ENCODE data around the gene SF3B3. TPM values are rescaled to one million over a fixed set of nuclear protein-coding genes. Genes with fewer than 3 reads are reported as not detected.
A peak's percentile ranks its signal among the peaks of the same experiment; 100 is the strongest.

SF3B3 gene
- total RNA-seq, 2 experiments from 2014 or later, result 195 to 441 TPM

- Histone ChIP-seq H3K36me3 (ENCODE audit: insufficient read depth, low read length) (peaks cover 93% of the 10 kb centered on the region), H3K4me1 (ENCODE audit: insufficient read depth, low read length, poor library complexity, severe bottlenecking) (peaks cover 16% of the 10 kb centered on the region), H3K4me2 (ENCODE audit: low read length) (no peak overlapping the region), H3K9me3 (ENCODE audit: low read length) (no peaks in the 10 kb centered on the region), H3K9me2 (ENCODE audit: insufficient read depth, low read length) (no peaks in the 10 kb centered on the region), H3K4me3 (ENCODE audit: low read depth, low read length, poor library complexity, severe bottlenecking) (no peak overlapping the region), H3K27ac (ENCODE audit: low read depth, low read length, poor library complexity, severe bottlenecking) (no peak overlapping the region), H2AFZ (ENCODE audit: low read length) (no peak overlapping the region), H4K20me1 (ENCODE audit: insufficient read depth, low read length) (no peaks in the 10 kb centered on the region), H3K79me2 (ENCODE audit: insufficient read depth, low read depth, low read length) (no peaks in the 10 kb centered on the region)
- DNase-seq (ENCODE audit: low spot score), result no peak
- BruUV-seq (replicated peaks), result no TSS peak
- POLR2A ChIA-PET, result no interaction called here
- no peak for TF ChIP-seq EZH2phosphoT487 (IDR thresholded peaks at IDR 0.05; ENCODE audit: borderline replicate concordance, low read depth, low read length)
- TF ChIP-seq, protein P1, sequence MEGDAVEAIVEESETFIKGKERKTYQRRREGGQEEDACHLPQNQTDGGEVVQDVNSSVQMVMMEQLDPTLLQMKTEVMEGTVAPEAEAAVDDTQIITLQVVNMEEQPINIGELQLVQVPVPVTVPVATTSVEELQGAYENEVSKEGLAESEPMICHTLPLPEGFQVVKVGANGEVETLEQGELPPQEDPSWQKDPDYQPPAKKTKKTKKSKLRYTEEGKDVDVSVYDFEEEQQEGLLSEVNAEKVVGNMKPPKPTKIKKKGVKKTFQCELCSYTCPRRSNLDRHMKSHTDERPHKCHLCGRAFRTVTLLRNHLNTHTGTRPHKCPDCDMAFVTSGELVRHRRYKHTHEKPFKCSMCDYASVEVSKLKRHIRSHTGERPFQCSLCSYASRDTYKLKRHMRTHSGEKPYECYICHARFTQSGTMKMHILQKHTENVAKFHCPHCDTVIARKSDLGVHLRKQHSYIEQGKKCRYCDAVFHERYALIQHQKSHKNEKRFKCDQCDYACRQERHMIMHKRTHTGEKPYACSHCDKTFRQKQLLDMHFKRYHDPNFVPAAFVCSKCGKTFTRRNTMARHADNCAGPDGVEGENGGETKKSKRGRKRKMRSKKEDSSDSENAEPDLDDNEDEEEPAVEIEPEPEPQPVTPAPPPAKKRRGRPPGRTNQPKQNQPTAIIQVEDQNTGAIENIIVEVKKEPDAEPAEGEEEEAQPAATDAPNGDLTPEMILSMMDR (conservative IDR thresholded peaks at IDR 0.05; ENCODE audit: low read length), result no peak
- CTCF ChIA-PET (ENCODE audit: unreplicated experiment), result no interaction called here
- intact Hi-C loops (cut with micrococcal nuclease; ENCODE audit: unreplicated experiment), result no loop called here
Measured at GRCh38 chr16:70511833-70512232, 11.8 kb upstream of the SF3B3 start.

DNA sequence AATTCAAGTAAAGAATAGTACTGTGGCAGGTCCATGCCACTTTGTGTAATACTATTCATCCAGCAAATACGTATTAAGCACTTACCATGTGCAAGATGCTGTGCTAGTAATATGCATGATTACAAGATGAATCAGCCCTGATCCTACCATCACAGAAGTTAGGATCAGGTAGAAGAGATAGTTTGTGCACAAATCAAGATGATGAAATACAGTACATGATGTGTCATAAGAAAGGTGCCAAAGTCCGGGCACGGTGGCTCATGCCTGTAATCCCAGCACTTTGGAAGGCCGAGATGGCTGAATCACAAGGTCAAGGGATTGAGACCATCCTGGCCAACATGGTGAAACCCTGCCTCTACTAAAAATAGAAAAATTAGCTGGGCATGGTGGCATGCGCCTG lies 11.2 kb upstream of the SF3B3 start:
- no peak overlapping the region for H2AFZ ChIP-seq (ENCODE audit: low read length)
- no TSS peak for BruUV-seq (replicated peaks)
- peaks cover 93% of the 10 kb centered on the region for H3K36me3 ChIP-seq (ENCODE audit: insufficient read depth, low read length)
- no peak for DNase-seq (ENCODE audit: low spot score)
- no peaks in the 10 kb centered on the region for H3K79me2 ChIP-seq (ENCODE audit: insufficient read depth, low read depth, low read length)
- H3K4me2 ChIP-seq (ENCODE audit: low read length), result no peak overlapping the region
- H3K4me1 ChIP-seq (ENCODE audit: insufficient read depth, low read length, poor library complexity, severe bottlenecking), result peaks cover 13% of the 10 kb centered on the region
- TF ChIP-seq EZH2phosphoT487 (IDR thresholded peaks at IDR 0.05; ENCODE audit: borderline replicate concordance, low read depth, low read length), result no peak
- TF ChIP-seq, protein P1 (conservative IDR thresholded peaks at IDR 0.05; ENCODE audit: low read length), result no peak
- ChIA-PET POLR2A (no interaction called here), CTCF (ENCODE audit: unreplicated experiment) (no interaction called here)
- H4K20me1 ChIP-seq (ENCODE audit: insufficient read depth, low read length), result no peaks in the 10 kb centered on the region
- no peaks in the 10 kb centered on the region for H3K9me3 ChIP-seq (ENCODE audit: low read length)
- intact Hi-C loops (cut with micrococcal nuclease; ENCODE audit: unreplicated experiment), result no loop called here
- no peak overlapping the region for H3K27ac ChIP-seq (ENCODE audit: low read depth, low read length, poor library complexity, severe bottlenecking)
- no peak overlapping the region for H3K4me3 ChIP-seq (ENCODE audit: low read depth, low read length, poor library complexity, severe bottlenecking)
- no peaks in the 10 kb centered on the region for H3K9me2 ChIP-seq (ENCODE audit: insufficient read depth, low read length)

DNA sequence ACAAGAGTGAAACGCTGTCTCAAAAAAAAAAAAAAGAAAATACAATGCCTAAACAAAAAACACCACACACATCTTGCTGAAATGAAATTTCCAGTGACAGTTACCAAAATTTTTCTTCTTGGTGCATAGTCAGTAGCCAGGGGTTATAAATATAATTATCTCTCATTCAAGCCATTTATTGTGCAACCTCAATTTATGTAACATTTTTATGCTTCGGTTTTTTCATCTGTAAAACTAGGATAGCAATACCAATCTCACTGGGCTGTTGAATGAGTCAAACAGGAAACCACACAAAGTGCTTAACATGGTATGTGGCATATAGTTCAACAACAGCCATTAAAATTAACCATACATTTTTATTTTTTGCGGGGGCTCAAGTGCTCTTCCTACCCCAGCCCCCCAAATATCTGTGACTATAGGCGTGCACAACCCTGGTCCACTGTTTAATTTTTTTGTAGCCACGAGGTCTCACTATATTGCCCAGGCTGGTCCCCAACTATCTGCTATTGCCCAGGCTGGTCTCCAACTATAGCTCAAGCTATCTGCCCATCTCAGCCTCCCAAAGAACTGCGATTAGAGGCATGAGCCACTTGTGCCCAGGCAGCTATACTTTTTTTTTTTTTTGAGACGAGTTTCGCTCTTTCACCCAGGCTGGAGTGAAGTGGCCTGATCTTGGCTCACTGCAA lies 2.9 kb upstream of the SF3B3 start:
- intact Hi-C loops (cut with micrococcal nuclease; ENCODE audit: unreplicated experiment), result loop anchor here (5.0 to 10.0 kb wide), 2 partner anchors 118 to 956 kb away; partner anchors contain the start of gene NFAT5
- TF ChIP-seq, protein P1 (conservative IDR thresholded peaks at IDR 0.05; ENCODE audit: low read length), result no peak
- no peak for TF ChIP-seq EZH2phosphoT487 (IDR thresholded peaks at IDR 0.05; ENCODE audit: borderline replicate concordance, low read depth, low read length)
- Histone ChIP-seq H3K9me3 (ENCODE audit: low read length) (no peaks in the 10 kb centered on the region), H3K9me2 (ENCODE audit: insufficient read depth, low read length) (no peaks in the 10 kb centered on the region), H3K4me3 (ENCODE audit: low read depth, low read length, poor library complexity, severe bottlenecking) (peak overlapping the region; percentile 1), H3K79me2 (ENCODE audit: insufficient read depth, low read depth, low read length) (peaks cover 51% of the 10 kb centered on the region), H3K27ac (ENCODE audit: low read depth, low read length, poor library complexity, severe bottlenecking) (no peak overlapping the region), H3K36me3 (ENCODE audit: insufficient read depth, low read length) (peaks cover 48% of the 10 kb centered on the region), H4K20me1 (ENCODE audit: insufficient read depth, low read length) (peaks cover 4% of the 10 kb centered on the region; the same call in 1 of the 2 replicates), H3K4me2 (ENCODE audit: low read length) (peak overlapping the region; percentile 51), H3K4me1 (ENCODE audit: insufficient read depth, low read length, poor library complexity, severe bottlenecking) (peaks cover 23% of the 10 kb centered on the region), H2AFZ (ENCODE audit: low read length) (no peak overlapping the region)
- ChIA-PET CTCF (ENCODE audit: unreplicated experiment) (no interaction called here), POLR2A (interaction anchor here (0.6 kb wide), 2 partner anchors 10 to 15 kb away, joined by 3 to 5 read pairs; no protein-coding TSS in a partner anchor)
- BruUV-seq (replicated peaks), result no TSS peak
- DNase-seq (ENCODE audit: low spot score), result no peak

Data from OCI-LY7 (cell line).